Activated CD8-positive, alpha-beta memory T cell treated with anti-CD3 and anti-CD28 coated beads for 36 hours (primary cell): ENCODE results near the gene NFATC2IP. TPM values are rescaled to one million over a fixed set of nuclear protein-coding genes. Genes with fewer than 3 reads are reported as not detected.

Source experiments
- CTCF ChIA-PET: fragments of 350-600 bp; sonication (Branson Sonifier 250); formaldehyde crosslinking; loops from one replicate; lab custom pipeline; 2021; ENCODE audit warnings: antibody characterized with exemption; lab: Charles Lee
- POLR2A ChIA-PET: fragments of 350-600 bp; sonication (Branson Sonifier 250); formaldehyde crosslinking; loops from one replicate; lab custom pipeline; 2021; ENCODE audit warnings: antibody characterized with exemption; lab: Charles Lee
- total RNA-seq, 2 experiments: library from RNA; stranded (reverse); gene quantifications; one replicate each; pipeline ENCODE4 v1.2.3, GENCODE V29; 2021

NFATC2IP gene
- total RNA-seq = 10 to 100 TPM; 79.8 to 85.0 TPM

DNA sequence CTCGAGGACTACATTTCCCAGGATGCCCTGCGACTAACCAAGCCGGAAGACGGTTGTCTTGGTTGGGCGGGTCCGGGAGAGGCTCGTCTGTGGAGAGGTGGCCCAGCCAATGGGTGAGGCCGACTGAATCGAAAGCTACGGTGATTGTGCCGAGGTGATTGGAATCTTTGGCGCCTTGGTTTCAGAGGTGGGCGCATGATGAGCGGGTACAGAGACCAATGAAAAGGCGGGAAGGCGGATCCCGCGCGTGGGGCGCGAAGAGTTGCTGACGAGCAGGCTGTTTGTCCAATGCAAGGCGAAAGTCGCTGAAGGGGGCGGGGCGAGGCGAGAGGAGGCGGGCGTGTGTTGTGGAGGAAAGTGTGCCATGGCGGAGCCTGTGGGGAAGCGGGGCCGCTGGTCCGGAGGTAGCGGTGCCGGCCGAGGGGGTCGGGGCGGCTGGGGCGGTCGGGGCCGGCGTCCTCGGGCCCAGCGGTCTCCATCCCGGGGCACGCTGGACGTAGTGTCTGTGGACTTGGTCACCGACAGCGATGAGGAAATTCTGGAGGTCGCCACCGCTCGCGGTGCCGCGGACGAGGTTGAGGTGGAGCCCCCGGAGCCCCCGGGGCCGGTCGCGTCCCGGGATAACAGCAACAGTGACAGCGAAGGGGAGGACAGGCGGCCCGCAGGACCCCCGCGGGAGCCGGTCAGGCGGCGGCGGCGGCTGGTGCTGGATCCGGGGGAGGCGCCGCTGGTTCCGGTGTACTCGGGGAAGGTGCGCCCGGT is at the start of gene NFATC2IP:
Gene NFATC2IP, plus strand, starts transcription at position 290 of the 762 bp plus-strand sequence. Its CDS starts 75 bp downstream, at position 365.
- POLR2A ChIA-PET = interaction anchor here (0.9 to 1.2 kb wide), 4 partner anchors 23 to 127 kb away, joined by 3 to 4 read pairs (median 3); partner anchors contain the start of gene TUFM
- CTCF ChIA-PET = interaction anchor here (0.5 to 1.3 kb wide), 3 partner anchors 87 to 127 kb away, joined by 3 read pairs; partner anchors contain the start of gene SH2B1

DNA sequence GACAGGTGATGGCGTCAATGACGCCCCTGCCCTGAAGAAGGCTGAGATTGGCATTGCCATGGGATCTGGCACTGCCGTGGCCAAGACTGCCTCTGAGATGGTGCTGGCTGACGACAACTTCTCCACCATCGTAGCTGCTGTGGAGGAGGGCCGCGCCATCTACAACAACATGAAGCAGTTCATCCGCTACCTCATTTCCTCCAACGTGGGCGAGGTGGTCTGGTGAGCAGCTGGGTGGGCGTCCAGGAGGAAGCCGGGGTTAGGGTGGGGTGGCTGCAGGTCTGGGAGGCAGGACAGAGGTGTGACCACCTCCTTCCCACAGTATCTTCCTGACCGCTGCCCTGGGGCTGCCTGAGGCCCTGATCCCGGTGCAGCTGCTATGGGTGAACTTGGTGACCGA is 48.9 kb upstream of the NFATC2IP start:
- POLR2A ChIA-PET = no interaction called here
- CTCF ChIA-PET = no interaction called here

DNA sequence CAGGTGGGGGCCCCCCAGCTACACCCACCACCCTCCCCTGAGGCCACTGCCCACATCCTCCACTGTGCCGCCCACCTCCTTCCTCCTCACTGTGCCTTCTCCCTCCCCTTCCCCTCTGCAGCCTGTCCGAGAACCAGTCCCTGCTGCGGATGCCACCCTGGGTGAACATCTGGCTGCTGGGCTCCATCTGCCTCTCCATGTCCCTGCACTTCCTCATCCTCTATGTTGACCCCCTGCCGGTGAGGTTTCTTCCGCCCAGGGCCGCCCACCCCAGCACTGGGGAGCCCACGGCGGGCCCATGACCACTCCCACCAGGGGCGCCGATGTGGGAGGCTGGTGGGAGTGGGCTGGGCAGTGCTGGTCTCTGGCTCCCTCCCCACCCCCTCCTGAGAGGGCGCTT is 47.8 kb upstream of the NFATC2IP start:
- CTCF ChIA-PET = no interaction called here
- POLR2A ChIA-PET = no interaction called here

DNA sequence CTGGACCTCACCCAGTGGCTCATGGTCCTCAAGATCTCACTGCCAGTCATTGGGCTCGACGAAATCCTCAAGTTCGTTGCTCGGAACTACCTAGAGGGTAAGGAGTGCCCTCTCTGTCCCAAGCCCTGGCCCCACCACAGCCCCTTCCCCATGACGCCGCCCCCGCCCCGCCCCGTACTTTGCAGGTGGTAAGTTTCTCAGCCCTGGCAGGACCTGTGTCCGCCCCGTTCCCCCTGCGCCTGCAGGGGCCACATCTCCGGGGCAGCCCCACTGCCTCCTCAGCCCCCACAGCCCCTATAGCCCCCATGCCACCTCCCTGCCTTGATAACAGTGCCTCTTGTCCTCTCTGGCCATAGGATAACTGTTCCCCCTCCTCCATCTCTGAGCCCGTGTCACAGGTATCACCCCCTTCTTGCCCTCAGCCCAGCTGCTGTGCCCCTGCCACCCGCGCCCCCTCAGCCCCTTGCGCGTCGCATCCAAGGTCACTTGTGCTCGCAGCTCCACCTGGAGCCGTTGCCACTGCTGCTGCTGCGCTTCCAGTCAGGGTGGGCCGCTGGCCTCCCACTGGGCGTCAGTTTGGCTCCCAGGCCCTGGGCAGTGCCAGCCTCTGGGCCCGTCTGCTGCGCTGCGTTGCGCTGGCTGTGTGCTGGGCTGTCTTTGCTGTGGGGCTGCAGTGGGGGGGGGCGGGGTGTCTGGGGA is 47.2 kb upstream of the NFATC2IP start:
- CTCF ChIA-PET = no interaction called here
- POLR2A ChIA-PET = interaction anchor here (0.6 kb wide), 2 partner anchors 50 to 63 kb away, joined by 4 to 5 read pairs; no protein-coding TSS in a partner anchor

DNA sequence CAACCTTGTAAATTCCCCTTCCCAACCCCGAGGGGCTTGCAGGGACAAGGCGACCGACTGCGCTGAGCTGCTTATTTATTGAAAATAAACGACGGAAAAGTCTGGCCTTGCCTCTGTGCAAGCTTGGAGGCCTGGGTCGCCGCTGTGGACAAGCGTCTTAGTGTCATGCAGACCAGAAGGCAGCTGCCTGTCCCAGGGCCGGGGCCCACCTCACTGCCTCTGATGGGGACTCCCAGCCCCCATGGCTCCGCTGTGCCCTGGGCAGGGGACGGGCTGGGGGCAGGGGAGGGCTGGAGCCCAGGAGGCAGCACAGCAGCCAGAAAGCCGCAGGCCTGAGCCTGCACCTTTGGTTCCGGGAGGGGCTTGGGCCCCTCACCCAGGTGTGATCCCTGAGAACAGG is 46.4 kb upstream of the NFATC2IP start:
- CTCF ChIA-PET = no interaction called here

DNA sequence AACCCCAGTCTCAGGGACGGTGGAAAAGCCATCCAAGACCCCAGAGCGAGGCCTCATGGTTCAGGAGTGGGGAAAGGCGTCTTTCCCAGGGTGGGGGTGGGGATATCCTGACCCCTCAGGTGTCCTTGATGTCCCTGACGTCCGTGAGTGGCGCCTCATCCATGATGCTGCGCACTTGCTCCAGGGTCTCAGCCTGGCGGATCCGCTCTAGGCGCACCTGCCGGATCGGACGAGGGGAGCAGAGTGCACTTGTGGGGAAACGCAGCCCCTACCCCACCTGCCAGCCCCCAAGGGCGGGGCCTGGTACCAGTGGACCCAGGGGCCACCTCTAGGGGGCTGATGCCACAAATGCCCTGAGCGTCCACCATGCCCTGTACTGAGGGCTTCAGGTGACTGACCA is 45.9 kb upstream of the NFATC2IP start:
- POLR2A ChIA-PET = no interaction called here
- CTCF ChIA-PET = no interaction called here

More for the DNA sequence above, 46.4 kb upstream of the NFATC2IP start:
- POLR2A ChIA-PET = interaction anchor here (0.6 kb wide), 2 partner anchors 49 to 62 kb away, joined by 4 to 5 read pairs; no protein-coding TSS in a partner anchor

DNA sequence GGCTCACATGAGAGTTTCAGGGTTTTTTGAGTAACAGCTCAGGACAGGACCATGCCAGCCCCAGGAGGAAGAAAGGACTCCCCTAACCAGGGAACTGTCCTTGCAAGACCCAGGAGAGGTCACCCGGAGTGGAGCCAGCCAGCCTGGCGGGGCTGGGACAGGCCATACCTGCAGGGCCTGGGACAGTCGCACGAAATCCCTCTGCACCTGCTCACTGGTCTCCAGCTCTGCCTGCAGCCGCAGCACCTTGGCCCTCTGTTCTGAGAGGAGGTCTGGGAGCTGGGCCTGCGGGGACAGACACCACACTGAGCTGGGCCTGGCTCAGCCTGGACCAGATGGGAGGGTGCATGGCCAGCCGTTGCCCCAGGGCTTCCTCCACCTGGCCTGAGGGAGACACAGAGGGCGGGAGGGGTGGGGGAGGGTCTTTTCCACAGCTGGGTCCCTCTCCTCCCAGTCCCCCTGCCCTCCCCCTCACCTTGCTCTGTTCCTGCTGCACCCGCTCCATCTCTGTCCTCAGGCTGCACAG is 45.4 kb upstream of the NFATC2IP start:
- CTCF ChIA-PET = no interaction called here
- POLR2A ChIA-PET = interaction anchor here (0.6 kb wide), 1 partner anchor 40 kb away, joined by 3 read pairs; no protein-coding TSS in a partner anchor

DNA sequence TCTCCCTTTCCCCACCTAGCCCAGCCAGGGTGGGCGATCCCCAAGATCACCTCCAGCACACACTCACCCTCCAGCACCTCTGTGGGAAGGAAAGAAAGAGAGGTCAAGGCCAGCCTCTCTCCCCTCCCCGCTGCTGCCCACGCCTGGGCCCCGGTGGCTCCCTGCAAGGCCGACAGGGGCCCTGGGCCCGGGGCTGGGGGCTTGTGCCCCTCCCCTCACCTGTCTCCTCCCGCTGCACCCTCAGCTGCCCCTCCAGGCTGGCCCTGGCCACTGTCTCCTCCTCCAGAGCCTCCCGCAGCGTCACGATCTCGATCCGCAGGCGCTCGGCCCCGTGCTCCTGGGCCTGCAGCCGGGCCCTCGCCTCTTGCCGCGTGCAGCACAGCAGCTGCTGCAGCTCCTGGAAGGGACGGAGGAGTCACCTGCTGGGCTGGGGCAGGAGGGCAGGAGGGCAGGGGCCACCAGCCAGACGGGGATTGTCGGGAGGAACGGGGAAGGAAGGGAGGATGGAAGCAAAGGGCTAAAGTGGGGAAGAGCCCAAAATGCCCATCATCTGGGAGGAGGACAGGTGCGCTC is 44.9 kb upstream of the NFATC2IP start:
- CTCF ChIA-PET = interaction anchor here (1.6 kb wide), 1 partner anchor 60 kb away, joined by 3 read pairs; the partner anchor contains the start of gene TUFM
- POLR2A ChIA-PET = interaction anchor here (0.6 kb wide), 1 partner anchor 39 kb away, joined by 3 read pairs; no protein-coding TSS in a partner anchor

DNA sequence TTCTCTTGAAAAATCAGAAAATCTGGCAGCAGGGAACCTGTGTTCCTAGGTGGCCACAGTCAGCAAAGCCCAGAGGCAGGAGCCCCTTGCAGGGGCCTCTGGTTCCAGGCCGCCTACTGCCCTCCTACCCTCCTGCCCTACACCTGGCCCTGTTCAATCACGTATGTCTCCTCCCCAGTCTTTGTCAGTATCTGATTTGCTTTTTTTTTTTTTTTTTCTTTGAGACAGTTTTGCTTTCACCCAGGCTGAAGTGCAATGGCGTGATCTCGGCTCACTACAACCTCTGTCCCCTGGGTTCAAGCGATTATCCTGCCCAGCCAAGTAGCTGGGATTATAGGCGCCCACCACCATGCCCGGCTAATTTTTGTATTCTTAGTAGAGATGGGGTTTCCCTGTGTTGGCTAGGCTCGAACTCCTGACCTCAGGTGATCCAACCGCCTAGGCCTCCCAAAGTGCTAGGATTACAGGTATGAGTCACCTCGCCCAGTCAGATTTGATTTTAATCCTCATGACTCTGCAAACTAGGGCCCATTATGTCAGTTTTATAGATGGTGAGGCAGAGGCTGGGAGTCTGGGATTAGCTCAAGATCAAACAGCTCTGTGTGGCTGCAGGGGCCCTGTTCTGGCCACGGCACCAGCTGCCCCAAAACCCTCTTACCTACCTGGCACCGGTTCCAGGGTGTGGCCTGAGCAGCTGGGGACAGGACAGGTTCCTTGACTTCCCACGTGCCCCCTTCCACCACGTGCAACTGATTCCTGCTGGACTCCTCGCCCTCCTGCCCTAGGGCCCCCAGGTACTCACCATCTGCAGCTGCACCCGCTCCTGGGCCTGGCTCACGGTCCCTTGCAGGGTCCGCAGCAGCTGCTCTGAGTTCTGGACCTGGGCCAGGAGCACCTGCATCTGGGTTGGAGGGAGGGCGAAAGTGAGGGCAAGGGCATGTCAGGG is 40.4 kb upstream of the NFATC2IP start:
- ChIA-PET CTCF (no interaction called here), POLR2A (no interaction called here)

DNA sequence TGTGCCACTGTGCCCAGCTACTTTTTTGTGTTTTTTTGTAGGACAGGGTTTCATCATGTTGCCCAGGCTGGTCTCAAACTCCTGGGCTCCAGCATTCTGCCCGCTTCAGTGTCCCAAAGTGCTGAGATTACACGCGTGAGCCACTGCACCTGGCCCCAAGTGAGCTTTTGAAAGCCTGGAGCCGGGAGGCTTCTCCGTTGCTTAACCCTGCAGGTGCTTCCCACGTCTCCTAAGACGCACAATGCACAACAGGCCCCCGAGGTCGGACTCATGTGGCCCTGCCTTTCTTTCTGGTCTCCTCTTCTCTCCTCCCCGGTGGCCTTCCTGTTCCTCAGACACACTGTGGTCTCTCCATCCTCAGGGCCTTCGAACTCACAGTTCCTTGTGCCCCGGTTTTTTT is 38.2 kb upstream of the NFATC2IP start:
- ChIA-PET CTCF (interaction anchor here (0.5 kb wide), 1 partner anchor 722 kb away, joined by 3 read pairs; no protein-coding TSS in a partner anchor), POLR2A (no interaction called here)

DNA sequence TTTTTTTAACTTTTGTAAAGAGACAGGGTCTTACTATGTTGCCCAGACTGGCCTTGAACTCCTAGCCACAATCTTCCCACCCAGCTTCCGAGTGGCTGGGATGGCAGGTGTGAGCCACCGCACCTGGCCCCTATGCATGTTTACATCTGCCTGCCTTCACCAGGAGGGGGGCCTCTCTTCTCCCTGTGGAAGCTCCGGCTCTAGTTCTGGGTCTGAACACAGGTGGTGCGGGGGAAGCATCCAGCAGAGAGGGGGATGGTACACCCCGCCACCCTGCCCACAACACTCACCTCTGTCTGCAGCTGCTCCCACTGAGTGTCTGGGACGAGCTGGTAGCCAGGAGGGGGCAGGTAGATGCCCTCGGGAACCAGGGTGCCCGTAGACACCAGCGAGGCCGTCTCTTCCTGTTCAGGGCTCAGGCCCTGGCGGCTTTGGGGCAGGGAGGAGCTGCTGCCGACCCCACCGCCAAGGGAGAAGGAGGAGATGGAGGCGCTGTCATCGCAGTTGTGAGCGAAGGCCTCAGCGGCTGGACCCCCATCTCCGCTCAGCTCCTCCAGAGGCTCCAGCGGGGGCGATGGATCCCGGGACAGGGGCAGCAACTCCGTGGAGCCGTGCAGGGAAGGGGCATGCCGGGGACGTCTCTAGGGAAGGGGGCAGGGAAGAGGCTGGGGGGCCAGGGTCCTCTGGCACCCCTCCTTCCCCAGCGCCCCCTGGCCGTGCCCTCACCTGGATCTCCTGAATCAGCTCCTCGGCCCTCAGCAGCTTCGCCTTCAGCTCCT is 36.6 kb upstream of the NFATC2IP start:
- CTCF ChIA-PET = no interaction called here
- POLR2A ChIA-PET = no interaction called here

DNA sequence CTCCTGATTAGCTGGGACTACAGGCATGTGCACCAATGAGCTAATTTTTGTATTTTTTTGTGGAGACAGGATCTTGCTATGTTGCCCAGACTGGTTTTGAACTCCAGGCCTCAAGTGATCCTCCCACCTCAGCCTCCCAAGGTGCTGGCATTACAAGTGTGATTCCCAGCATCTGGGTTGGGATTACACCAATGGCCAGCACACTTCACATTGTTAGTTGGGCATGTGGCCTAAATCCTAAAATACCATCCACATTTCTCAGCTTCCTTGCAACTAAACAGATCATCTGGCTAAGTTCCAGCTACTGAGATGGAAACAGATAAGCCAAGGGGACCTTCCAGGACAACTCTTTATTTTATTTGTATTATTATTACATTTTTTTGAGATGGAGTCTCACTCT is 35.6 kb upstream of the NFATC2IP start:
- POLR2A ChIA-PET = no interaction called here
- CTCF ChIA-PET = interaction anchor here (1.1 kb wide), 1 partner anchor 30 kb away, joined by 3 read pairs; no protein-coding TSS in a partner anchor

DNA sequence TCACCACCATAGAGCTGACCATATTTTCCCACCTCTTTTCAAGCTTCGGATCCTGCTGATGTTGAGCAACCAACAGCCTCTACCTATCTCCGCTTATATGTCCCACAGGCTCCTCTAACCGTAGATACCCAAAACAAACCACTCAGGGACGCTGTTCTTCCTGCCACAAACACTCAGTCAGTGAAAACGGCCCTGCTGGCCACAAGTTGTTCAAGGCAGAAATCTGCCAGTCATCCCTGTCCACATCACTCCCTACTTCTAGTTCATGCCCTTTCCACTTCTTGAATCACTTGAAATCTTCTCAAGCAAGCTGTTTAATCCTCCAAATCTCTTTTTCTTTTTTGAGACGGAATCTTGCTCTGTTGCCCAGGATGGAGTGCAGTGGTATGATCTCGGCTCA is 33.6 kb upstream of the NFATC2IP start:
- POLR2A ChIA-PET = interaction anchor here (0.5 kb wide), 1 partner anchor 56 kb away, joined by 8 read pairs; no protein-coding TSS in a partner anchor
- CTCF ChIA-PET = interaction anchor here (0.7 kb wide), 1 partner anchor 430 kb away, joined by 3 read pairs; no protein-coding TSS in a partner anchor

DNA sequence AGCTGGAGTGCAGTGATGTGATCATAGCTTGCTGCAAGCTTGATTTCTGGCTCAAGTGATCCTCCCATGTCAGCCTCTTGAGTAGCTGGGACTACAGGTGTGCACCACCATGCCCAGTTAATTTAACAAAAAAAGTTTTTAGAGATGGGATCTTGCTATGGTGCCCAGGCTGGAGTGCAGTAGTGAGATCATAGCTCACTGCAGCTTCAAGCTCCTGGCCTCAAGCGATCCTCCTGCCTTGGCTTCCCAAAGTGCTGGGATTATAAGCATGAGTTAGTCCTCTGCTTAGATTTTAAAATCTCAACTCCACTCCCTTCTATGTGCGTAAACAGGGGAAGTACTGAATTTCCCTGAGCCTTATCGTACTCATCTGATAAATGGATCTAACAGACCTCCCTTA is 32.0 kb upstream of the NFATC2IP start:
- CTCF ChIA-PET = interaction anchor here (1.4 kb wide), 1 partner anchor 72 kb away, joined by 3 read pairs; no protein-coding TSS in a partner anchor
- POLR2A ChIA-PET = no interaction called here

DNA sequence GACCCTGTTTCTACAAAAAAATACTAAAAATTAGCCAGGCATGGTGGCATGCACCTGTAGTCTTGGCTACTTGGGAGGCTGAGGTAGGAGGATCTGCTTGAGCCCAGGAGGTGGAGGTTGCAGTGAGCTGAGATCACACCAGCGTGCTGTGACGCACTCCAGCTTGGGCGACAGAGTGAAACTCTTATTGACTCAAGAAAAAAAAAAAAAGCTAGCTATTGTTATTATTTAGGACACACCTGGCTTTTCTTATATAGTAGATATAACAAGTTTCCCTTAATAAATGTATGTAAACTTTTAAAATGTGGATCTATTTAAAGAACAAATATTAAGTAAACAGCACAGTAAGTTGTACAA is 27.5 kb upstream of the NFATC2IP start:
- CTCF ChIA-PET = interaction anchor here (1.3 to 2.5 kb wide), 2 partner anchors 22 to 25 kb away, joined by 3 to 12 read pairs; no protein-coding TSS in a partner anchor
- POLR2A ChIA-PET = no interaction called here

DNA sequence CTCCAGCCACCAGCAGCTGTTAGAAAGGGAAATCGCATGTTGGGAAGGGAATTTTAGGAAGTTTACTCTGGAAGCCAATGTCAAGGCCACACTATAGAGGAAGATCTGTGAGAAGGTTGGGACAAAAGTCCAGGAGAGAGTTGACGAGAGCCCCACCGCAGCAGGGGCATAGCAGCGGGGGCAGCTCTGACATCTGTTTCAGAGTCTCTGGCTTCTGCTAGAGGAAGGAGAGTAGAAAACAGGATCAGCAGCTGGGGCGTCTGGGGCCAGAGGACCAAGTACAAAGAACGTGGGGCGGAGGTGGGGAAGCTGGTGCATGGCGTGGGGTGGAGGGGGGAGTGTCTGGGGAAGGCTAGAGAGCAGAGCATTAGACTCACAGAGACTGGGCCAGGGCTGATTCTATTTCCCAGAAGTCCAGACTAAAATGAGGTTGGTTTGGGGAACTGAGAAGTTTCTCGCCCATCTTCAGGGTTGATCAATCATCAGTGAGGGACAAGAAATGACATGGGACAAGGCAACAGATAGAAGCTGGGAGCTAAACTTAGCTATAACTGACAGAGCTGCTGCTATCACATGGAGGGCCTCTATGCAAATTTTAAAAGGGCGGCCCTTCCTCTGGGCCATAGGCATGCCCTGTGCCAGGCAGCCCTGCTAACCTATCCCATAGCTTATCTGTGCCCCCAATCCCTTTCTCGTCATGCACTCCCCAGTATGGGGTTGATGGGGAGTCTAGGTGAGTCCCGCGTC is 26.9 kb upstream of the NFATC2IP start:
- ChIA-PET POLR2A (interaction anchor here (2.2 to 2.5 kb wide), 2 partner anchors 61 to 101 kb away, joined by 7 to 8 read pairs; partner anchors contain the start of genes ATXN2L and SH2B1), CTCF (interaction anchor here (1.1 to 2.5 kb wide), 3 partner anchors 14 to 24 kb away, joined by 3 to 12 read pairs (median 3); no protein-coding TSS in a partner anchor)
